GM12878 (cell line): ENCODE measurements around the gene CCDC15. TPM values are rescaled to one million over a fixed set of nuclear protein-coding genes. Genes with fewer than 3 reads are reported as not detected.

Experiments
- ATAC-seq: fragments of 200-7000 bp; cut with Tn5 transposase; 3 replicates; pipeline ENCODE4 v1.9.1; 2020; ENCODE audit warnings: mild to moderate bottlenecking, moderate library complexity
- BruUV-seq: library from RNA; stranded (reverse); fragments of 400-500 nt; replicated peaks from 2 replicates; lab custom pipeline; 2021; lab: Mats Ljungman, UMichigan
- CTCF ChIA-PET: fragments of 300-600 bp; sonication (Branson Sonifier 250); formaldehyde crosslinking; extraction: SDS; loops from one replicate; lab custom pipeline; 2021; ENCODE audit warnings: inconsistent platforms; lab: Yijun Ruan, JAX
- POLR2A ChIA-PET: fragments of 350-600 bp; formaldehyde crosslinking; extraction: SDS; loops from one replicate; lab custom pipeline; 2021; ENCODE audit warnings: inconsistent platforms; lab: Charles Lee
- RAD21 ChIA-PET: fragments of 300-600 bp; sonication (Branson Sonifier 250); formaldehyde crosslinking; loops from one replicate; lab custom pipeline; 2023; ENCODE audit warnings: antibody characterized with exemption; ENCODE audit not compliant: unreplicated experiment; lab: Charles Lee
- SMC1A ChIA-PET: fragments of 300-600 bp; sonication (Branson Sonifier 250); formaldehyde crosslinking; loops from one replicate; lab custom pipeline; 2023; ENCODE audit not compliant: unreplicated experiment, uncharacterized antibody; lab: Charles Lee
- DNase-seq: peaks from one replicate; pipeline ENCODE4 v3.0.0-alpha.2; 2011; ENCODE audit warnings: low read depth, low spot score
- FAIRE-seq: peaks from 3 replicates; lab custom pipeline; 2011; peaks lifted over from hg19 to GRCh38; lab: Jason Lieb, UNC
- H2AFZ ChIP-seq: 2 replicates; pipeline ENCODE4 v1.6.0; 2011; ENCODE audit warnings: low read depth, low read length, control low read depth; ENCODE audit not compliant: control insufficient read depth
- H3K27ac ChIP-seq: 2 replicates; pipeline ENCODE4 v1.5.1; 2011; ENCODE audit warnings: control low read depth; ENCODE audit not compliant: control insufficient read depth, insufficient read depth
- H3K27me3 ChIP-seq, 2 experiments: replicated peaks in 1 of 2; 2 replicates each; pipeline versions ENCODE4 v1.6.0 to v1.6.1; 2011; ENCODE audit warnings: low read length in 1 of 2; ENCODE audit not compliant: control insufficient read depth in 2 of 2, insufficient read depth in 2 of 2
- H3K36me3 ChIP-seq, 2 experiments: 2 replicates each; pipeline ENCODE4 v1.5.1; 2011; ENCODE audit warnings: low read length in 1 of 2; ENCODE audit not compliant: control insufficient read depth in 2 of 2, insufficient read depth in 2 of 2
- H3K4me1 ChIP-seq: 2 replicates; pipeline ENCODE4 v1.6.1; 2011; ENCODE audit warnings: mild to moderate bottlenecking, low read length, moderate library complexity, mixed read lengths; ENCODE audit not compliant: control insufficient read depth, insufficient read depth
- H3K4me2 ChIP-seq: 2 replicates; pipeline ENCODE4 v1.6.0; 2011; ENCODE audit warnings: control low read depth; ENCODE audit not compliant: control insufficient read depth, insufficient read depth
- H3K4me3 ChIP-seq: fragments of 200-600 bp; sonication (generic); 2 replicates; pipeline ENCODE4 v1.5.1; 2016
- H3K79me2 ChIP-seq: 2 replicates; pipeline ENCODE4 v1.6.0; 2011; ENCODE audit warnings: low read length; ENCODE audit not compliant: control insufficient read depth, insufficient read depth
- H3K9ac ChIP-seq: 2 replicates; pipeline ENCODE4 v1.8.0; 2011; ENCODE audit warnings: low read length, control low read depth, mixed read lengths; ENCODE audit not compliant: control insufficient read depth, insufficient read depth
- H3K9me3 ChIP-seq: replicated peaks from 3 replicates; pipeline ENCODE4 v1.5.1; 2011; ENCODE audit warnings: mild to moderate bottlenecking, low read length; ENCODE audit not compliant: control insufficient read depth, insufficient read depth
- H4K20me1 ChIP-seq: 2 replicates; pipeline ENCODE4 v1.6.0; 2011; ENCODE audit not compliant: control insufficient read depth, insufficient read depth
- BRCA1 ChIP-seq: IDR thresholded peaks from 2 replicates; pipeline ENCODE4 v1.6.1; 2011; ENCODE audit warnings: low read depth, low read length, improper control_type of control experiment
- CBX5 ChIP-seq: sonication (generic); IDR thresholded peaks from 2 replicates; pipeline ENCODE4 v1.6.1; 2016; ENCODE audit warnings: low read depth, moderate library complexity, mild to moderate bottlenecking, inconsistent platforms
- CHD4 ChIP-seq: fragments of 200-600 bp; sonication (generic); IDR thresholded peaks from 2 replicates; pipeline ENCODE4 v1.6.1; 2016; ENCODE audit warnings: mild to moderate bottlenecking
- EZH2 ChIP-seq: IDR thresholded peaks from 2 replicates; pipeline ENCODE4 v1.6.1; 2012; ENCODE audit warnings: low read depth, mild to moderate bottlenecking, control low read depth, inconsistent platforms, low read length, borderline replicate concordance; ENCODE audit not compliant: control insufficient read depth
- NFIC ChIP-seq: IDR thresholded peaks from 2 replicates; pipeline ENCODE4 v1.6.1; 2012; ENCODE audit warnings: low read depth, mild to moderate bottlenecking, inconsistent platforms, low read length, moderate library complexity
- PML ChIP-seq: IDR thresholded peaks from 2 replicates; pipeline ENCODE4 v1.6.1; 2012; ENCODE audit warnings: low read length, inconsistent platforms
- POLR2AphosphoS2 ChIP-seq: IDR thresholded peaks from 2 replicates; pipeline ENCODE4 v1.6.1; 2011; ENCODE audit warnings: low read depth, mild to moderate bottlenecking, low read length, improper control_type of control experiment, moderate library complexity
- POLR2AphosphoS5 ChIP-seq: IDR thresholded peaks from 2 replicates; pipeline ENCODE4 v1.6.1; 2011; ENCODE audit warnings: mild to moderate bottlenecking, low read length, inconsistent platforms
- TCF7 ChIP-seq: IDR thresholded peaks from 2 replicates; pipeline ENCODE4 v1.6.1; 2014; ENCODE audit warnings: antibody characterized with exemption, borderline replicate concordance
- ZBED1 ChIP-seq: IDR thresholded peaks from 2 replicates; pipeline ENCODE4 v1.6.1; 2016; ENCODE audit warnings: borderline replicate concordance
- ZNF274 ChIP-seq: IDR thresholded peaks from one replicate; pipeline ENCODE4 v1.8.0; 2011; ENCODE audit not compliant: insufficient read length, insufficient read depth
- WGBS: methylation state at CpG from one replicate; pipeline ENCODE4 v1.1.6; 2016; ENCODE audit warnings: low lambda C conversion rate; ENCODE audit not compliant: insufficient replicate concordance, insufficient coverage; ENCODE audit errors: missing lambda C conversion rate; 5-methylcytosine and 5-hydroxymethylcytosine counted together
- in situ Hi-C: fragments of 300-500 bp; cut with MboI; formaldehyde crosslinking; loops from 9 replicates; pipeline ENCODE4 v1.14.3; 2018; ENCODE audit warnings: mixed read lengths
- intact Hi-C: fragments of 100-400 bp; cut with micrococcal nuclease; formaldehyde crosslinking; loops from one replicate; pipeline ENCODE4 v1.14.2; 2022; ENCODE audit not compliant: unreplicated experiment
- polyA plus RNA-seq, 11 experiments: library from polyadenylated mRNA; depleted of rRNA in 4 of 11; unstranded in 6 of 11; stranded (reverse) in 5 of 11; fragments of >200 nt; fragmentation: Nextera tagmentation in 4 of 11; fragmentation: Illumina TruSeq in 1 of 11; extraction: Ambion mirVana in 4 of 11; extraction: Trizol in 1 of 11; gene quantifications; 1 replicate in 1 of 11; 2 replicates in 10 of 11; pipeline versions ENCODE4 v1.2.1 to v1.2.3, GENCODE V29; 2011 to 2016; ENCODE audit warnings: inconsistent platforms in 2 of 11, missing spikeins in 2 of 11, low read depth in 1 of 11
- total RNA-seq, 4 experiments: library from RNA; depleted of rRNA in 3 of 4; stranded (reverse); fragments of >200 nt in 3 of 4; fragmentation: Illumina TruSeq in 1 of 4; extraction: Trizol in 1 of 4; gene quantifications; 2 replicates each; pipeline versions ENCODE4 v1.2.1 to v1.2.3, GENCODE V29; 2013 to 2021
- TF ChIP-seq, protein P1 (sequence below): IDR thresholded peaks from 2 replicates; pipeline ENCODE4 v1.6.1; 2012; ENCODE audit warnings: low read depth, low read length, improper control_type of control experiment
- TF ChIP-seq, protein P2 (sequence below): fragments of 450-650 bp; IDR thresholded peaks from 2 replicates; pipeline ENCODE4 v1.6.1; 2017; ENCODE audit warnings: mild to moderate bottlenecking, moderate library complexity
- TF ChIP-seq, protein P3 (sequence below): IDR thresholded peaks from 2 replicates; pipeline ENCODE4 v1.6.1; 2012; ENCODE audit warnings: low read depth, low read length, improper control_type of control experiment
- TF ChIP-seq, protein P4 (sequence below): fragments of 450-650 bp; IDR thresholded peaks from 2 replicates; pipeline ENCODE4 v1.6.1; 2017; ENCODE audit warnings: mild to moderate bottlenecking, low read depth, inconsistent platforms; ENCODE audit not compliant: poor library complexity, severe bottlenecking
- TF ChIP-seq, protein P5 (sequence below): IDR thresholded peaks from 2 replicates; pipeline ENCODE4 v1.6.1; 2012; ENCODE audit warnings: low read depth, low read length, improper control_type of control experiment

CCDC15 gene
- total and polyA plus RNA-seq, 10 of the 15 experiments (the other 5 are each of a cell fraction or from before 2014, with no cell fraction given) = 2.0 to 5.3 (median 3.3) TPM

DNA sequence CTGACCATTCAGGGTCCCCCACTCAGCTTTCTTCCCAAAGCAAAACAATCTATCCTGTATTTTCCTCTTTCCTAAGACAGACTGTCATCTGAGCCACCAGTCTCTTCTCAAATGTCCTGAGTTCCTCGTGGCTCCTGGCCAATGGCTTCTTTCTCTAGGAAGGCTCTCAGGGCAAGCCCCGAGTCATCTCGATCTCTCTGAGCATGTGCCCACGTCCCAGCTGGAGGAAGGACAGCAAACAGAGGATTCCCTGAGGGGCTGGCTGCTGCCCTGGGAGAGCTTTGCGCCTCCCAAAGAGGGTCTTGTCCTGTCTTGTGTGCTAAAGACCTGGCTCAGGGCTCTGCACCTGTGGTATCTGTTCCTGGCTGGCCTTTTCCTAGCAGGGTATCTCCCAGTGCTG lies 117.4 kb downstream of the CCDC15 start:
- peaks cover 43% of the 10 kb centered on the region for H3K4me1 ChIP-seq
- H3K27me3 ChIP-seq = no peaks in the 10 kb centered on the region
- no peak for FAIRE-seq
- intact Hi-C loops (no loop called here), in situ Hi-C loops (no loop called here)
- POLR2A ChIA-PET = interaction anchor here (0.6 to 4.1 kb wide), 9 partner anchors 8 to 303 kb away, joined by 3 to 55 read pairs (median 9); partner anchors contain the start of genes CCDC15, SLC37A2 and TMEM218
- RAD21 ChIA-PET = interaction anchor here (1.0 to 5.9 kb wide), 8 partner anchors 8 to 302 kb away, joined by 3 to 87 read pairs (median 6); partner anchors contain the start of genes CCDC15, SLC37A2 and TMEM218
- no peak overlapping the region for H3K9ac ChIP-seq
- no peak overlapping the region for H3K4me3 ChIP-seq
- no peaks in the 10 kb centered on the region for H3K79me2 ChIP-seq
- H3K36me3 ChIP-seq = no peaks in the 10 kb centered on the region
- BruUV-seq = no TSS peak
- no peak overlapping the region for H2AFZ ChIP-seq
- CTCF ChIA-PET = interaction anchor here (1.1 to 6.6 kb wide), 6 partner anchors 8 to 71 kb away, joined by 3 to 46 read pairs (median 6); partner anchors contain the start of genes SLC37A2 and TMEM218
- SMC1A ChIA-PET = interaction anchor here (0.8 to 5.0 kb wide), 12 partner anchors 7 to 286 kb away, joined by 3 to 57 read pairs (median 5); partner anchors contain the start of genes CCDC15, SLC37A2 and TMEM218
- 0 out of 2 replicates have a peak overlapping the region, but pooled peaks have one; percentile 11 for H3K4me2 ChIP-seq
- WGBS = 69% methylated on average over 5 of the region's 5 CpGs
- DNase-seq = no peak
- H3K27ac ChIP-seq = no peak overlapping the region
- TF ChIP-seq PML (no peak), ZBED1 (no peak), ZNF274 (no peak), TCF7 (no peak), CBX5 (no peak), POLR2AphosphoS2 (no peak), EZH2 (no peak), POLR2AphosphoS5 (no peak), NFIC (no peak), BRCA1 (no peak), CHD4 (no peak)
- TF ChIP-seq, protein P1, sequence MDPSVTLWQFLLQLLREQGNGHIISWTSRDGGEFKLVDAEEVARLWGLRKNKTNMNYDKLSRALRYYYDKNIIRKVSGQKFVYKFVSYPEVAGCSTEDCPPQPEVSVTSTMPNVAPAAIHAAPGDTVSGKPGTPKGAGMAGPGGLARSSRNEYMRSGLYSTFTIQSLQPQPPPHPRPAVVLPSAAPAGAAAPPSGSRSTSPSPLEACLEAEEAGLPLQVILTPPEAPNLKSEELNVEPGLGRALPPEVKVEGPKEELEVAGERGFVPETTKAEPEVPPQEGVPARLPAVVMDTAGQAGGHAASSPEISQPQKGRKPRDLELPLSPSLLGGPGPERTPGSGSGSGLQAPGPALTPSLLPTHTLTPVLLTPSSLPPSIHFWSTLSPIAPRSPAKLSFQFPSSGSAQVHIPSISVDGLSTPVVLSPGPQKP = no peak
- TF ChIP-seq, protein P2, sequence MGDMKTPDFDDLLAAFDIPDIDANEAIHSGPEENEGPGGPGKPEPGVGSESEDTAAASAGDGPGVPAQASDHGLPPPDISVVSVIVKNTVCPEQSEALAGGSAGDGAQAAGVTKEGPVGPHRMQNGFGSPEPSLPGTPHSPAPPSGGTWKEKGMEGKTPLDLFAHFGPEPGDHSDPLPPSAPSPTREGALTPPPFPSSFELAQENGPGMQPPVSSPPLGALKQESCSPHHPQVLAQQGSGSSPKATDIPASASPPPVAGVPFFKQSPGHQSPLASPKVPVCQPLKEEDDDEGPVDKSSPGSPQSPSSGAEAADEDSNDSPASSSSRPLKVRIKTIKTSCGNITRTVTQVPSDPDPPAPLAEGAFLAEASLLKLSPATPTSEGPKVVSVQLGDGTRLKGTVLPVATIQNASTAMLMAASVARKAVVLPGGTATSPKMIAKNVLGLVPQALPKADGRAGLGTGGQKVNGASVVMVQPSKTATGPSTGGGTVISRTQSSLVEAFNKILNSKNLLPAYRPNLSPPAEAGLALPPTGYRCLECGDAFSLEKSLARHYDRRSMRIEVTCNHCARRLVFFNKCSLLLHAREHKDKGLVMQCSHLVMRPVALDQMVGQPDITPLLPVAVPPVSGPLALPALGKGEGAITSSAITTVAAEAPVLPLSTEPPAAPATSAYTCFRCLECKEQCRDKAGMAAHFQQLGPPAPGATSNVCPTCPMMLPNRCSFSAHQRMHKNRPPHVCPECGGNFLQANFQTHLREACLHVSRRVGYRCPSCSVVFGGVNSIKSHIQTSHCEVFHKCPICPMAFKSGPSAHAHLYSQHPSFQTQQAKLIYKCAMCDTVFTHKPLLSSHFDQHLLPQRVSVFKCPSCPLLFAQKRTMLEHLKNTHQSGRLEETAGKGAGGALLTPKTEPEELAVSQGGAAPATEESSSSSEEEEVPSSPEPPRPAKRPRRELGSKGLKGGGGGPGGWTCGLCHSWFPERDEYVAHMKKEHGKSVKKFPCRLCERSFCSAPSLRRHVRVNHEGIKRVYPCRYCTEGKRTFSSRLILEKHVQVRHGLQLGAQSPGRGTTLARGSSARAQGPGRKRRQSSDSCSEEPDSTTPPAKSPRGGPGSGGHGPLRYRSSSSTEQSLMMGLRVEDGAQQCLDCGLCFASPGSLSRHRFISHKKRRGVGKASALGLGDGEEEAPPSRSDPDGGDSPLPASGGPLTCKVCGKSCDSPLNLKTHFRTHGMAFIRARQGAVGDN = no peak
- TF ChIP-seq, protein P3, sequence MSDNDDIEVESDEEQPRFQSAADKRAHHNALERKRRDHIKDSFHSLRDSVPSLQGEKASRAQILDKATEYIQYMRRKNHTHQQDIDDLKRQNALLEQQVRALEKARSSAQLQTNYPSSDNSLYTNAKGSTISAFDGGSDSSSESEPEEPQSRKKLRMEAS = no peak
- TF ChIP-seq, protein P4, sequence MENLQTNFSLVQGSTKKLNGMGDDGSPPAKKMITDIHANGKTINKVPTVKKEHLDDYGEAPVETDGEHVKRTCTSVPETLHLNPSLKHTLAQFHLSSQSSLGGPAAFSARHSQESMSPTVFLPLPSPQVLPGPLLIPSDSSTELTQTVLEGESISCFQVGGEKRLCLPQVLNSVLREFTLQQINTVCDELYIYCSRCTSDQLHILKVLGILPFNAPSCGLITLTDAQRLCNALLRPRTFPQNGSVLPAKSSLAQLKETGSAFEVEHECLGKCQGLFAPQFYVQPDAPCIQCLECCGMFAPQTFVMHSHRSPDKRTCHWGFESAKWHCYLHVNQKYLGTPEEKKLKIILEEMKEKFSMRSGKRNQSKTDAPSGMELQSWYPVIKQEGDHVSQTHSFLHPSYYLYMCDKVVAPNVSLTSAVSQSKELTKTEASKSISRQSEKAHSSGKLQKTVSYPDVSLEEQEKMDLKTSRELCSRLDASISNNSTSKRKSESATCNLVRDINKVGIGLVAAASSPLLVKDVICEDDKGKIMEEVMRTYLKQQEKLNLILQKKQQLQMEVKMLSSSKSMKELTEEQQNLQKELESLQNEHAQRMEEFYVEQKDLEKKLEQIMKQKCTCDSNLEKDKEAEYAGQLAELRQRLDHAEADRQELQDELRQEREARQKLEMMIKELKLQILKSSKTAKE = no peak
- TF ChIP-seq, protein P5, sequence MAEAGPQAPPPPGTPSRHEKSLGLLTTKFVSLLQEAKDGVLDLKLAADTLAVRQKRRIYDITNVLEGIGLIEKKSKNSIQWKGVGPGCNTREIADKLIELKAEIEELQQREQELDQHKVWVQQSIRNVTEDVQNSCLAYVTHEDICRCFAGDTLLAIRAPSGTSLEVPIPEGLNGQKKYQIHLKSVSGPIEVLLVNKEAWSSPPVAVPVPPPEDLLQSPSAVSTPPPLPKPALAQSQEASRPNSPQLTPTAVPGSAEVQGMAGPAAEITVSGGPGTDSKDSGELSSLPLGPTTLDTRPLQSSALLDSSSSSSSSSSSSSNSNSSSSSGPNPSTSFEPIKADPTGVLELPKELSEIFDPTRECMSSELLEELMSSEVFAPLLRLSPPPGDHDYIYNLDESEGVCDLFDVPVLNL = no peak
- H4K20me1 ChIP-seq = no peaks in the 10 kb centered on the region
- no peak for ATAC-seq
- no peaks in the 10 kb centered on the region for H3K9me3 ChIP-seq
